PC-9 (cell line): ENCODE data around the gene NGEF.

Experiments
- EZH2 ChIP-seq: fragments of 200-600 bp; sonication (generic); IDR thresholded peaks from 2 replicates; pipeline ENCODE4 v1.8.0; 2017; ENCODE audit warnings: antibody characterized with exemption, low read depth
- TF ChIP-seq, protein P1 (sequence below): fragments of 200-600 bp; sonication (generic); conservative IDR thresholded peaks from 2 replicates; pipeline ENCODE4 v1.6.1; 2017; ENCODE audit warnings: mixed run types, antibody characterized with exemption, mild to moderate bottlenecking, moderate library complexity

DNA sequence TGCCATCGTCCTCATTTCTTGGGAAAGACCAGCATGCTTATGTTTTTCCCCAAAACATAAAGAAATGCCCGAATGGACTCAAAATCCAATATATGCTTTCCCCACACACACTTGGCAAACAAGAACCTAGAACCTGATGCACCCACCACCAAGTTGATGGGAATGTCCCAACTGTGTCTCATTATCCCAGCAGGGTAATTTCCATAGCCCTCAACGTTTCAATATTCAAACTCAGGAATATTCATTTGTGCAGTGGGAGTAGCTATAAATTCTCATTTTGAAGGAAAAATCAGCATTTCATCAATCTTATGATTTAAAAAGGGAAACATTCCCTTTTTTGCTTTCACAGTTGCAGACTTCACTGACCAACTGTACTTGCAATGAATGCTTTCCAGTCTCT is 92.3 kb downstream of the NGEF start:
- TF ChIP-seq, protein P1, sequence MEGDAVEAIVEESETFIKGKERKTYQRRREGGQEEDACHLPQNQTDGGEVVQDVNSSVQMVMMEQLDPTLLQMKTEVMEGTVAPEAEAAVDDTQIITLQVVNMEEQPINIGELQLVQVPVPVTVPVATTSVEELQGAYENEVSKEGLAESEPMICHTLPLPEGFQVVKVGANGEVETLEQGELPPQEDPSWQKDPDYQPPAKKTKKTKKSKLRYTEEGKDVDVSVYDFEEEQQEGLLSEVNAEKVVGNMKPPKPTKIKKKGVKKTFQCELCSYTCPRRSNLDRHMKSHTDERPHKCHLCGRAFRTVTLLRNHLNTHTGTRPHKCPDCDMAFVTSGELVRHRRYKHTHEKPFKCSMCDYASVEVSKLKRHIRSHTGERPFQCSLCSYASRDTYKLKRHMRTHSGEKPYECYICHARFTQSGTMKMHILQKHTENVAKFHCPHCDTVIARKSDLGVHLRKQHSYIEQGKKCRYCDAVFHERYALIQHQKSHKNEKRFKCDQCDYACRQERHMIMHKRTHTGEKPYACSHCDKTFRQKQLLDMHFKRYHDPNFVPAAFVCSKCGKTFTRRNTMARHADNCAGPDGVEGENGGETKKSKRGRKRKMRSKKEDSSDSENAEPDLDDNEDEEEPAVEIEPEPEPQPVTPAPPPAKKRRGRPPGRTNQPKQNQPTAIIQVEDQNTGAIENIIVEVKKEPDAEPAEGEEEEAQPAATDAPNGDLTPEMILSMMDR = no peak
- TF ChIP-seq EZH2 = no peak
